CD4-positive, alpha-beta T cell (primary cell): ENCODE measurements around the gene RIMS1. TPM values are rescaled to one million over a fixed set of nuclear protein-coding genes. Genes with fewer than 3 reads are reported as not detected.

Experiments used
- ATAC-seq: fragments of 200-7000 bp; cut with Tn5 transposase; one replicate; pipeline ENCODE4 v1.10.0; 2022; ENCODE audit warnings: mild to moderate bottlenecking; ENCODE audit not compliant: poor library complexity
- CTCF ChIA-PET: fragments of 350-600 bp; sonication (Branson Sonifier 250); formaldehyde crosslinking; loops from one replicate; lab custom pipeline; 2021; ENCODE audit warnings: antibody characterized with exemption, inconsistent platforms; lab: Charles Lee
- POLR2A ChIA-PET: fragments of 350-600 bp; sonication (Branson Sonifier 250); formaldehyde crosslinking; loops from one replicate; lab custom pipeline; 2021; ENCODE audit warnings: antibody characterized with exemption, inconsistent platforms; lab: Charles Lee
- DNase-seq, 14 experiments: peaks; one replicate each; pipeline ENCODE4 v3.0.0-alpha.2; 2013 to 2020; ENCODE audit warnings: mixed read lengths in 2 of 14
- H3K27ac ChIP-seq, 2 donors: one replicate each; pipeline versions ENCODE4 v1.5.1 to v1.7.0; 2013; ENCODE audit warnings: low read length in 2 of 2, low read depth in 1 of 2, mild to moderate bottlenecking in 1 of 2
- H3K27me3 ChIP-seq, 2 experiments: 1 replicate in 1 of 2; 2 replicates in 1 of 2; pipeline versions ENCODE4 v1.6.1 to v1.7.0; 2013; ENCODE audit warnings: low read length in 2 of 2, control low read depth in 1 of 2, mild to moderate bottlenecking in 1 of 2, moderate library complexity in 1 of 2; ENCODE audit not compliant: insufficient read depth in 2 of 2, control insufficient read depth in 1 of 2
- H3K36me3 ChIP-seq: one replicate; pipeline ENCODE4 v1.6.1; 2013; ENCODE audit warnings: low read length, control low read depth; ENCODE audit not compliant: insufficient read depth
- H3K4me1 ChIP-seq: one replicate; pipeline ENCODE4 v1.6.1; 2013; ENCODE audit warnings: low read length, control low read depth; ENCODE audit not compliant: insufficient read depth
- H3K4me3 ChIP-seq: one replicate; pipeline ENCODE4 v1.5.1; 2013; ENCODE audit warnings: mild to moderate bottlenecking, low read length, moderate library complexity
- H3K9me3 ChIP-seq, 2 experiments: 1 replicate in 1 of 2; 2 replicates in 1 of 2; pipeline versions ENCODE4 v1.6.1 to v1.7.0; 2013; ENCODE audit warnings: low read length in 2 of 2, mild to moderate bottlenecking in 2 of 2, control low read depth in 1 of 2, moderate library complexity in 1 of 2; ENCODE audit not compliant: control insufficient read depth in 1 of 2, insufficient read depth in 1 of 2
- H3K27ac Mint-ChIP-seq: one replicate; pipeline ENCODE4 v1.8.0; 2020; ENCODE audit warnings: mixed read lengths
- H3K27me3 Mint-ChIP-seq: one replicate; pipeline ENCODE4 v1.8.0; 2021; ENCODE audit warnings: mixed read lengths
- H3K36me3 Mint-ChIP-seq: one replicate; pipeline ENCODE4 v1.8.0; 2021; ENCODE audit warnings: low read depth, mixed read lengths
- H3K4me1 Mint-ChIP-seq: one replicate; pipeline ENCODE4 v1.8.0; 2021; ENCODE audit warnings: low read depth, mixed read lengths
- H3K4me3 Mint-ChIP-seq: one replicate; pipeline ENCODE4 v1.8.0; 2020; ENCODE audit warnings: mild to moderate bottlenecking, mixed read lengths
- H3K9me3 Mint-ChIP-seq: one replicate; pipeline ENCODE4 v1.8.0; 2020; ENCODE audit warnings: mixed read lengths
- intact Hi-C, 2 experiments: fragments of 100-400 bp; cut with DNase I in 1 of 2; cut with micrococcal nuclease in 1 of 2; formaldehyde crosslinking; loops; one replicate each; pipeline versions ENCODE4 v1.15.1 to v1.9.0; 2023 to 2025; cut with DNase I, micrococcal nuclease
- total RNA-seq, 174 experiments: library from RNA in 2 of 174; stranded (reverse) in 2 of 174; gene quantifications; one replicate each; pipeline ENCODE4 v1.2.3 and lab custom pipeline; 2021 to 2026
- TF ChIP-seq, protein P1 (sequence below): fragments of 200-600 bp; IDR thresholded peaks from one replicate; pipeline ENCODE4 v1.8.0; 2022; ENCODE audit warnings: antibody characterized with exemption, mild to moderate bottlenecking

RIMS1 gene
- total RNA-seq, 2 experiments from 2014 or later: not detected

DNA sequence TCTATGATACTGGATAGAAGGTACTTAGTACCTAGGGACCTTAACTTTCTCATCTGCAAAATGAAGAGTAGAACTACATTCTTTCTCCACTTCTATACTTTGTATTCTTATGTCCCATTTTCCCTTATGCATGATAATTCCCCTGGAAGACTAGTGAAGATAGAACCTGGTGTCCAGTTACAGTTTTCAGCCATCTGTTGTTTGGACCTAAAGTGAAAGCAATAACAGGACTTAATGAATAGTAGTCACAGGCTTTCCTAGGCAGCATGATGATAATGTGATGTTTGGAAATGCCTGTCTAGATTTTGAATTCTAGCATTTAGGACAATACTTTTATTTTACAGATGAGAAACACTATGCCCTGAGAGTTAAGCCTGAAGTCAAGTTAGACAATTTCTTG, 153.8 kb downstream of the RIMS1 start:
- no peak overlapping the region for H3K4me3 ChIP-seq
- Mint-ChIP-seq H3K27ac (no peak overlapping the region), H3K9me3 (peaks cover 2% of the 10 kb centered on the region), H3K4me3 (no peak overlapping the region), H3K27me3 (no peaks in the 10 kb centered on the region), H3K4me1 (no peaks in the 10 kb centered on the region), H3K36me3 (no peaks in the 10 kb centered on the region)
- no peaks in the 10 kb centered on the region for H3K36me3 ChIP-seq
- intact Hi-C loops: no loop called here
- no peaks in the 10 kb centered on the region for H3K27me3 ChIP-seq
- DNase-seq (no peak), ATAC-seq (no peak)
- no peaks in the 10 kb centered on the region for H3K4me1 ChIP-seq
- no peak overlapping the region for H3K27ac ChIP-seq
- TF ChIP-seq, protein P1, sequence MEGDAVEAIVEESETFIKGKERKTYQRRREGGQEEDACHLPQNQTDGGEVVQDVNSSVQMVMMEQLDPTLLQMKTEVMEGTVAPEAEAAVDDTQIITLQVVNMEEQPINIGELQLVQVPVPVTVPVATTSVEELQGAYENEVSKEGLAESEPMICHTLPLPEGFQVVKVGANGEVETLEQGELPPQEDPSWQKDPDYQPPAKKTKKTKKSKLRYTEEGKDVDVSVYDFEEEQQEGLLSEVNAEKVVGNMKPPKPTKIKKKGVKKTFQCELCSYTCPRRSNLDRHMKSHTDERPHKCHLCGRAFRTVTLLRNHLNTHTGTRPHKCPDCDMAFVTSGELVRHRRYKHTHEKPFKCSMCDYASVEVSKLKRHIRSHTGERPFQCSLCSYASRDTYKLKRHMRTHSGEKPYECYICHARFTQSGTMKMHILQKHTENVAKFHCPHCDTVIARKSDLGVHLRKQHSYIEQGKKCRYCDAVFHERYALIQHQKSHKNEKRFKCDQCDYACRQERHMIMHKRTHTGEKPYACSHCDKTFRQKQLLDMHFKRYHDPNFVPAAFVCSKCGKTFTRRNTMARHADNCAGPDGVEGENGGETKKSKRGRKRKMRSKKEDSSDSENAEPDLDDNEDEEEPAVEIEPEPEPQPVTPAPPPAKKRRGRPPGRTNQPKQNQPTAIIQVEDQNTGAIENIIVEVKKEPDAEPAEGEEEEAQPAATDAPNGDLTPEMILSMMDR: no peak
- ChIA-PET POLR2A (no interaction called here), CTCF (no interaction called here)
- no peaks in the 10 kb centered on the region for H3K9me3 ChIP-seq

- Histone ChIP-seq H3K9me3 (no peaks in the 10 kb centered on the region), H3K4me1 (no peaks in the 10 kb centered on the region), H3K36me3 (no peaks in the 10 kb centered on the region), H3K4me3 (no peak overlapping the region), H3K27ac (no peak overlapping the region), H3K27me3 (no peaks in the 10 kb centered on the region)
- ChIA-PET POLR2A (no interaction called here), CTCF (no interaction called here)
- no peak overlapping the region for H3K4me3 Mint-ChIP-seq
- DNase-seq: no peak
- H3K36me3 Mint-ChIP-seq: no peaks in the 10 kb centered on the region
- no peaks in the 10 kb centered on the region for H3K4me1 Mint-ChIP-seq
- no peak for ATAC-seq
- H3K27me3 Mint-ChIP-seq: no peaks in the 10 kb centered on the region
- no peak overlapping the region for H3K27ac Mint-ChIP-seq
- intact Hi-C loops: no loop called here
- H3K9me3 Mint-ChIP-seq: peaks cover under 1% of the 10 kb centered on the region
- TF ChIP-seq, protein P1: no peak
These were observed 155.7 kb downstream of the RIMS1 start for GRCh38 chr6:72042088-72042487.

DNA sequence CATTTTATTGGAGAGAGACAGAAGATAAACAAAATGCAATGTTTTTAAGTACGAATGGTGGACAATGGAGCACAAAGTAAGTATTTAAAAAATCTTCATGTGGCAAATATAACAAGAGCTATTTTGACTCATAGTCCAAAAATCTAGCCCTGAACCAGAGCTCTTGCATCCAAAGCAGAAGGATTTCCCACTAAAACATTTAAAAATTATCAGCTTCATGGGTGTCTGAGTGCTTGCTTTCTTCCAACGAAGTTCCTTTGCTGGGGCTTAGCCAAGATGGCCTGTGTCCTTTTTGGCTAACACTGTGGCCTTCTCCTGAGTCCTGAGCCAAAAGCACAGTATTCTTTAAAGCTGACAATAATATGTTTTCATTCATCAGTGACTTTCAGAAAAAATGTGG, 161.7 kb downstream of the RIMS1 start:
- Histone ChIP-seq H3K4me1 (no peaks in the 10 kb centered on the region), H3K36me3 (no peaks in the 10 kb centered on the region), H3K27me3 (no peaks in the 10 kb centered on the region), H3K27ac (no peak overlapping the region), H3K4me3 (no peak overlapping the region), H3K9me3 (no peaks in the 10 kb centered on the region)
- Mint-ChIP-seq H3K36me3 (no peaks in the 10 kb centered on the region), H3K27ac (no peak overlapping the region), H3K4me1 (no peaks in the 10 kb centered on the region), H3K4me3 (no peak overlapping the region), H3K9me3 (peaks cover 2% of the 10 kb centered on the region), H3K27me3 (no peaks in the 10 kb centered on the region)
- ATAC-seq (no peak), DNase-seq (no peak)
- TF ChIP-seq, protein P1: no peak
- intact Hi-C loops: no loop called here
- POLR2A ChIA-PET: no interaction called here
- CTCF ChIA-PET: no interaction called here
